NB4 (cell line): Measurements from ENCODE around the gene ZP1.

ENCODE experiments used
- DNase-seq: peaks from one replicate; pipeline ENCODE4 v3.0.0; 2010; ENCODE audit warnings: low read depth
- H3K4me3 ChIP-seq: one replicate; pipeline ENCODE4 v1.5.1; 2011; ENCODE audit warnings: mild to moderate bottlenecking, low read depth, low read length, moderate library complexity
- CTCF ChIP-seq: IDR thresholded peaks from one replicate; pipeline ENCODE4 v1.5.1; 2012; ENCODE audit warnings: low read depth, low read length
- MAX ChIP-seq: IDR thresholded peaks from 2 replicates; pipeline ENCODE4 v1.6.1; 2011; ENCODE audit warnings: low read depth, low read length
- MYC ChIP-seq: IDR thresholded peaks from 2 replicates; pipeline ENCODE4 v1.6.1; 2011; ENCODE audit warnings: low read depth, low read length
- POLR2A ChIP-seq: IDR thresholded peaks from 2 replicates; pipeline ENCODE4 v1.6.1; 2011; ENCODE audit warnings: mild to moderate bottlenecking; ENCODE audit not compliant: insufficient read length; ENCODE audit errors: extremely low read depth

ZP1 gene

GRCh38 chr11:60830478-60831142, 36.7 kb upstream of the ZP1 start:
- TF ChIP-seq MAX (no peak), MYC (no peak), CTCF (no peak), POLR2A (no peak)
- no peak for DNase-seq

GRCh38 chr11:60831143-60831500, 36.2 kb upstream of the ZP1 start:
- peak; percentile 83 for DNase-seq
- no peak overlapping the region for H3K4me3 ChIP-seq
- TF ChIP-seq POLR2A, result no peak
- peak; percentile 88 for TF ChIP-seq MAX
- peak; percentile 96 for TF ChIP-seq CTCF
- TF ChIP-seq MYC, result peak; percentile 80

More at GRCh38 chr11:60830478-60831142, 36.7 kb upstream of the ZP1 start:
- no peak overlapping the region for H3K4me3 ChIP-seq

GRCh38 chr11:60831501-60832079, 35.8 kb upstream of the ZP1 start:
- no peak overlapping the region for H3K4me3 ChIP-seq
- no peak for DNase-seq
- no peak for TF ChIP-seq CTCF
- TF ChIP-seq MYC, result no peak
- TF ChIP-seq MAX, result no peak
- no peak for TF ChIP-seq POLR2A

- no peak for TF ChIP-seq POLR2A
- TF ChIP-seq MYC, result no peak
- no peak for TF ChIP-seq MAX
- TF ChIP-seq CTCF, result no peak
- no peak for DNase-seq
- no peak overlapping the region for H3K4me3 ChIP-seq
Measured at GRCh38 chr11:60834742-60835533, 32.4 kb upstream of the ZP1 start.

GRCh38 chr11:60835534-60835846, 31.9 kb upstream of the ZP1 start:
- no peak for DNase-seq

More at GRCh38 chr11:60835534-60835846, 31.9 kb upstream of the ZP1 start:
- H3K4me3 ChIP-seq, result no peak overlapping the region
- TF ChIP-seq CTCF (no peak), MYC (no peak), MAX (no peak), POLR2A (no peak)
